ENCODE measurements around the gene EPB41L3. TPM values are rescaled to one million over a fixed set of nuclear protein-coding genes. Genes with fewer than 3 reads are reported as not detected.
A peak's percentile ranks its signal among the peaks of the same experiment; 100 is the strongest.

Gene EPB41L3
- total RNA-seq, 1 donor from 2014 or later, result 43.0 TPM

DNA sequence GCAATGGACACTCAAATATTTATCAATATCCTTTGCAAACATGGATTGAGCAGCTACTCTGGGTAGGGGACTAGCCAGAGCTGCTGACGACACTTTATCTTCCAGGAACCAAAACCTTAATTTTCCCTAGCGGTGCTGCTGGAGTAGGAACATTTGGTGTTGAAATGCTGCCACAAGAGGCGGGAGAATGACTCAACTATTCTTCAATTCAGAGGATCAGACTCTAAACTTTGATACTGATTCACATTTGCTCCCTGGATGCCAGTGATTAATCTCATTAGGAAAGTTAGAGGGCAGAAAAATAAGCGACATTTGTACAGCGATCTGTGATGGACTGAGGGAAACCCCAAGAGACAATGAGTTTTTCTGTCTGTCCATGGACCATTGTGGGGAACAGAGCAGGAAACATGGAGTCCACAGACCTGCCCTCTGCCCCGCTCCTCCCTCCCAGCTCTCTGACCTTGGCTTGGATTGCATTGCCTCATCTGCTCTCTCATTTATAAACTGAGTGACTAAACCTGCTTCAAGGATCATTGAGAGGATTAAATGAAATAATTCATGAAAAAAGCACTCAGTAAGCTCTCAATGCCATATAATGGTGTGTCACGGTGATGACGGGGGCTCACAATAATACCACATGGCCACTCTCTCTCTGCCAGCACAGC is 12.6 kb upstream of the EPB41L3 start:
- TF ChIP-seq, protein P1, sequence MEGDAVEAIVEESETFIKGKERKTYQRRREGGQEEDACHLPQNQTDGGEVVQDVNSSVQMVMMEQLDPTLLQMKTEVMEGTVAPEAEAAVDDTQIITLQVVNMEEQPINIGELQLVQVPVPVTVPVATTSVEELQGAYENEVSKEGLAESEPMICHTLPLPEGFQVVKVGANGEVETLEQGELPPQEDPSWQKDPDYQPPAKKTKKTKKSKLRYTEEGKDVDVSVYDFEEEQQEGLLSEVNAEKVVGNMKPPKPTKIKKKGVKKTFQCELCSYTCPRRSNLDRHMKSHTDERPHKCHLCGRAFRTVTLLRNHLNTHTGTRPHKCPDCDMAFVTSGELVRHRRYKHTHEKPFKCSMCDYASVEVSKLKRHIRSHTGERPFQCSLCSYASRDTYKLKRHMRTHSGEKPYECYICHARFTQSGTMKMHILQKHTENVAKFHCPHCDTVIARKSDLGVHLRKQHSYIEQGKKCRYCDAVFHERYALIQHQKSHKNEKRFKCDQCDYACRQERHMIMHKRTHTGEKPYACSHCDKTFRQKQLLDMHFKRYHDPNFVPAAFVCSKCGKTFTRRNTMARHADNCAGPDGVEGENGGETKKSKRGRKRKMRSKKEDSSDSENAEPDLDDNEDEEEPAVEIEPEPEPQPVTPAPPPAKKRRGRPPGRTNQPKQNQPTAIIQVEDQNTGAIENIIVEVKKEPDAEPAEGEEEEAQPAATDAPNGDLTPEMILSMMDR (IDR thresholded peaks at IDR 0.05; ENCODE audit: insufficient read depth, low read length, poor library complexity, severe bottlenecking), result no peak
- H3K36me3 ChIP-seq (ENCODE audit: control insufficient read depth, insufficient read depth, low read length), result no peaks in the 10 kb centered on the region
- DNase-seq (ENCODE audit: low read depth), result no peak

DNA sequence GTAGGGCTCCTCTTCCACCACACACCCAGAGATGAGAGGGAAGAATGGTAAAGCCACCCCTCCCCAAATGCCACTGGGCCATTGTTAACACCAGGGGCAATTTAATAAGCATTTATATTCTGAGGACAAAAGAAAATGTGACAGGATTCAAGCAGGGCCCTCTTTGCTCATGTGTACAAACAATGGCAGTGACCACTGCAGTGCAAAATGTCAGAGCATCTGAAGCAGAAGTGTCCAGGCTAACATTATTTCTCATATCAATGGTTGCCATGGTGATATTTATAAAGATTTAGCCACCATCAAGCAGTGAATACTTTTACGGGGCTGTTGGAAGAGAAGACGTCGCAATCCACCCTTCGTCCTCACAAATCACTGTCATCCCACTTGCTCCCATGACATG is 10.8 kb upstream of the EPB41L3 start:
- Histone ChIP-seq H3K36me3 (ENCODE audit: control insufficient read depth, insufficient read depth, low read length) (no peaks in the 10 kb centered on the region), H3K4me3 (ENCODE audit: low read depth, low read length) (no peak overlapping the region), H3K27me3 (ENCODE audit: control insufficient read depth, insufficient read depth, low read length) (no peaks in the 10 kb centered on the region)
- TF ChIP-seq, protein P1 (IDR thresholded peaks at IDR 0.05; ENCODE audit: insufficient read depth, low read length, poor library complexity, severe bottlenecking), result no peak
- no peak for DNase-seq (ENCODE audit: low read depth)

More for the DNA sequence above, 12.6 kb upstream of the EPB41L3 start:
- Histone ChIP-seq H3K4me3 (ENCODE audit: low read depth, low read length) (no peak overlapping the region), H3K27me3 (ENCODE audit: control insufficient read depth, insufficient read depth, low read length) (no peaks in the 10 kb centered on the region)

DNA sequence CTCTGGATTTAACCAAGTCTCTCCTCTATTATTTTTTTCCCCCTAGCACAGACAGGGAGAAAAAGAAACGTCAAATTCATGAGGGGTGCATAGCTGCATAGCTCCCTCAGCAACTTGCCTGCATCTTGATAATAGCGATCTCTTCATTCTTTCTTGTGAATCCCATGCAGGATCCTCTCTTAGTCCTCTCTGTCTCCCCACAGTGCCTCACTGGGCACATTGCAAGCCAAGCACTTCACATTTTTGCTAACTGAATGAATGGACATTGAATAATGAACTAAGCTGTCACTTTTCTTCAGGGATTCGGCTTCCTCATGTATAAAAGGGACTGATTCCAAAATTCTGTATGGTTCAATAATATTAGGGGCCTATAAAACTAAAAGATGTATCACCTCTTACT is 2.9 kb upstream of the EPB41L3 start:
- DNase-seq (ENCODE audit: low read depth), result peak; percentile 21
- TF ChIP-seq, protein P1 (IDR thresholded peaks at IDR 0.05; ENCODE audit: insufficient read depth, low read length, poor library complexity, severe bottlenecking), result peak; percentile 75

DNA sequence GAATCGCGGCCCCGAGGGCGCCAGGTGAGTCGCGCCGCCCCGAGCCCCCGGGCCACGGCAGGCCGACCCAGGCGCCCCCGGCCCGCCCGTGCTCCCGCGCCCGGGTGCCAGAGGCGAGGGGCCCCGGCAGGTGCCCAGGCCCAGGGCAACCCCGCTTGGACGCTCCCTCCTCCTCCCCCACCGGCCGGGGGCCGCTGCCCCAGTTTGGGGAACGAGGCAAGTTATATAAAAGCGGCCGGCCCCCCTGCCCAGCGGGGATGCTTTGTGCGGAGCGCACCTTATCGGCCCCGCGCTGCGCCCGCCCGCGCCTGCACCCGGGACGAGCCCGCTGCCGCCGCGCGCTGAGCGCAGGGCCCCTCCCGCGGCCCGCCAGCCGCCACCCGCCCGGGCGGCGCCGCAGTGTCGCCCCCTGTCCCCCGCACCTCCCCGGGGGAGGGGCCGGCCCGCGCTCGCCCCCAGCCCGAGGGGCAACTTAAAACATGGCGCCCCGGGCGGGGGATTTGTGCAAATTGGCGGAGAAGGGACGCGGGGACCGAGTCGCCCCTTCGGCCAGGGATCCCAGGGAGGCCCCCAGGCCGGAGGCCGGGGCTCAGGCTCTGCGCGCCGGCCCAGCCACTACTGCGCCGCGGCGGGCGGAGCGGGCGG is 639 bp downstream of the EPB41L3 start:
- Histone ChIP-seq H3K4me3 (ENCODE audit: low read depth, low read length) (peak overlapping the region; percentile 71), H3K27me3 (ENCODE audit: control insufficient read depth, insufficient read depth, low read length) (no peaks in the 10 kb centered on the region), H3K36me3 (ENCODE audit: control insufficient read depth, insufficient read depth, low read length) (no peaks in the 10 kb centered on the region)
- TF ChIP-seq, protein P1 (IDR thresholded peaks at IDR 0.05; ENCODE audit: insufficient read depth, low read length, poor library complexity, severe bottlenecking), result no peak
- DNase-seq (ENCODE audit: low read depth), result no peak

More for the DNA sequence above, 2.9 kb upstream of the EPB41L3 start:
- no peaks in the 10 kb centered on the region for H3K27me3 ChIP-seq (ENCODE audit: control insufficient read depth, insufficient read depth, low read length)
- H3K4me3 ChIP-seq (ENCODE audit: low read depth, low read length), result no peak overlapping the region
- H3K36me3 ChIP-seq (ENCODE audit: control insufficient read depth, insufficient read depth, low read length), result no peaks in the 10 kb centered on the region

DNA sequence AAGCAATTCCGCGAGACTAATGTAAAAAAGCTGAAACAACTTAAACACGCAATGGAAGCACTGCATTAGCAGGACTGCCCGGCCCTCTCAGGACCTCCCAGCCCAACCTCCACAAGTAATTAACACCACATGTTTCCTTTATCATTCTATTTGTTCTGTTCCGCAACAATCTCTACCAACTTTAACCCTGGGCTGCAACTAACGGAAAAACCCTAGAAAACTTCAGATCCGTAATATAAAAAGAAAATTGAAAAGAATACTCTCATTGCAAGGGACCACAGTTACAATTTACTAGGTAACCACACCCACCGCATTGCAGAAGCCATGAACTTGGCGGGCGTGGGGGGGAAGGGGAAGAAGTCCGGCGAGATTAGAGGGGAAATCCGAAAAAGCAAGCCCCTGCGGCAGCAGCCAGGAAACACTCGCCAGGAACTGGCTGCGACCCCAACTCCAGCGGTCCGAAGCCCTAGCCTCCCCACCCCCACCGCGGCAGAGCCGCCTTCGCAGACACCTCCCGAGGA is 1.2 kb downstream of the EPB41L3 start:
- TF ChIP-seq, protein P1 (IDR thresholded peaks at IDR 0.05; ENCODE audit: insufficient read depth, low read length, poor library complexity, severe bottlenecking), result no peak
- H3K4me3 ChIP-seq (ENCODE audit: low read depth, low read length), result peak overlapping the region; percentile 71
- no peak for DNase-seq (ENCODE audit: low read depth)

More for the DNA sequence above, 1.2 kb downstream of the EPB41L3 start:
- Histone ChIP-seq H3K36me3 (ENCODE audit: control insufficient read depth, insufficient read depth, low read length) (no peaks in the 10 kb centered on the region), H3K27me3 (ENCODE audit: control insufficient read depth, insufficient read depth, low read length) (no peaks in the 10 kb centered on the region)
